GM06990 (cell line): ENCODE measurements around the gene TNFAIP8L1.

ENCODE experiments used
- DNase-seq: peaks from one replicate; pipeline ENCODE4 v3.0.0-alpha.2; 2011; ENCODE audit not compliant: insufficient read length; ENCODE audit errors: extremely low read depth
- H3K27me3 ChIP-seq: replicated peaks from 2 replicates; pipeline ENCODE4 v1.6.0; 2011; ENCODE audit warnings: low read length; ENCODE audit not compliant: control insufficient read depth, insufficient read depth
- H3K36me3 ChIP-seq: 2 replicates; pipeline ENCODE4 v1.5.1; 2011; ENCODE audit warnings: low read length; ENCODE audit not compliant: control insufficient read depth, insufficient read depth
- H3K4me3 ChIP-seq: replicated peaks from 2 replicates; pipeline ENCODE4 v1.5.1; 2011; ENCODE audit warnings: low read depth, mild to moderate bottlenecking, control low read depth, low read length
- CTCF ChIP-seq: IDR thresholded peaks from 2 replicates; pipeline ENCODE4 v1.5.1; 2011; ENCODE audit warnings: low read length, control low read depth, mild to moderate bottlenecking, inconsistent platforms; ENCODE audit not compliant: insufficient read depth, poor library complexity, severe bottlenecking

TNFAIP8L1 gene

GRCh38 chr19:4636761-4637160 is 2.6 kb upstream of the TNFAIP8L1 start:
- no peaks in the 10 kb centered on the region for H3K27me3 ChIP-seq
- no peak overlapping the region for H3K4me3 ChIP-seq
- no peaks in the 10 kb centered on the region for H3K36me3 ChIP-seq
- no peak for DNase-seq
- TF ChIP-seq CTCF = no peak

GRCh38 chr19:4638317-4638716 is 999 bp upstream of the TNFAIP8L1 start:
- TF ChIP-seq CTCF = no peak
- no peaks in the 10 kb centered on the region for H3K27me3 ChIP-seq
- H3K36me3 ChIP-seq = no peaks in the 10 kb centered on the region
- no peak for DNase-seq
- H3K4me3 ChIP-seq = no peak overlapping the region

GRCh38 chr19:4639531-4640246 is 373 bp downstream of the TNFAIP8L1 start:
- Histone ChIP-seq H3K27me3 (no peaks in the 10 kb centered on the region), H3K36me3 (no peaks in the 10 kb centered on the region), H3K4me3 (peak overlapping the region; percentile 96)
- DNase-seq = peak; percentile 41
- TF ChIP-seq CTCF = no peak

DNA sequence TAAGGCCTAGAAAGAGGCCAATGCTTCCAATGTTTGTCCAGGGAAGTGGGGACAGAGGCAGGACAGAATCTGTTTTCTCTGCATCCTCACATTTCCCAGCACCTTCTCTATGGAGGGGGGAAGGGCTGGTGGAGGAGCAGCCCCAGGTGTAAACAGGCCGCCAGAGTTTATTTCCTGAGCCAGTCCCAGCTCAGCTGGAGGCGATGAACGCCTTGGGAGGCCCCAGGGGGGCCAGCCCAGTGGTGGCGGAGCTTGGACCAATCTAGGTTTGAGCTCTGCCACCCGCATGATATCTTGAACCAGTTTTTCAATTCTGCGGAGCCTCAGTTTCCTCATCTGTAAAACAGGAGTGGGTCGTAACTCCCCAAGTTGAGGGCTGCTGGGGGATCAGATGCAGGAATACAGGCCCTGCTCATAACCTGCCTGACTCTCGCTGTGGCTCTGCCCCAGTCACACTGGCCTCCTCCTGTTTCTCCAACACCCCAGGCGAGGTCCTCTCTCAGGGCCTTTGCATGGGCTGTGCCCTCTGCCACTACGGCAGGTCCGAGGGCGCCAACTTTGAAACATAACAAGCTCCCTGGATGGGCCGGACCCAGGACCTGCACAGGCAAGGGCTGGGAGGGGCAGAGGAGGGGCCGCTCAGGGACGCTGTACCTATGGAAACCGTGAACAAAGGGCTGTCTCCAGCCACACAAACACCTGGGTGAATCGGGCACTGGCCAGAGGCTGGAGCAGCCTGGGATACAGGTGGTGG is 1.1 kb downstream of the TNFAIP8L1 start:
- no peak for DNase-seq
- H3K36me3 ChIP-seq = no peaks in the 10 kb centered on the region

DNA sequence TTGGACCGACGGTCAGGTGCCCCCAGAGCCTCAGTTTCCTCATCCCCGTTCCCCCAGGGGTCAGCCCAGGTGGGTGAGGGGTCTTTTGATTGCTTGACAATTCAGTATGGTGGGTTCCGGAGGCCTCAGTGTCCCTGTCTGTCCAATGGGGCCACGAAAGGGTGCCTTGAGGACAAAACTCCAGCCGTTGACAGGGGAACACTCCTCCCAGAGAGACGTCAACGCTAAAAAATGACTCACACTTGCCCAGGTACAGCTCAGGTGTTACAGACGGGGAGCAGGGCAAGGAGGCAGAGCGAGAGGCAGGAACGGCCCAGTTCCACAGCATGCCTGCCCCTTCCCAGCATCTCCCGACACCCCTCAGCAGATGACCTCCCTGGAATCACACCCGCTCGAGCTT is 1.8 kb downstream of the TNFAIP8L1 start:
- TF ChIP-seq CTCF = no peak
- no peaks in the 10 kb centered on the region for H3K27me3 ChIP-seq
- no peaks in the 10 kb centered on the region for H3K36me3 ChIP-seq
- no peak for DNase-seq
- no peak overlapping the region for H3K4me3 ChIP-seq

More for the DNA sequence above, 1.1 kb downstream of the TNFAIP8L1 start:
- Histone ChIP-seq H3K27me3 (no peaks in the 10 kb centered on the region), H3K4me3 (peak overlapping the region; percentile 96)
- no peak for TF ChIP-seq CTCF
